ENCODE data around the gene OLFM3.

Gene OLFM3

DNA sequence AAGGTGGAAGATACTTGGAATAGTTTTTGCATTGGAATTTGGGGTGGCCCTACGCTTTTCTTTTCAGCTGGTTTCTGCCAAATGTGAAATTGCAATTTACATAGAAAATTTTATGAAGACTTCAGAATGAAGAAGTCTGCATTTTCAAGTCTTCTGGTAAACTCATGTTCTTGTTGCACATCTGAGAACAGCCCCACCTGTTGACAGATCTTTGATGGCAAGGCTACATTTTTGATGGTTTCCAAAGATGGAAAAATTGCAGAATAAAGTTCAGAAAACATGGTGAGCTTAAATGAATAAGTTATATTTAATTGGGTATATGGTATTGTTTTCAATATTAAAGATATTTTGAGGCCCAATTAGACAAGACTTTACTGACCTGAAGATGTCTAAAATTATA, 25.4 kb downstream of the OLFM3 start:
- DNase-seq (ENCODE audit: insufficient read length, low spot score) (no peak), FAIRE-seq (no peak)
- TF ChIP-seq, protein P1, sequence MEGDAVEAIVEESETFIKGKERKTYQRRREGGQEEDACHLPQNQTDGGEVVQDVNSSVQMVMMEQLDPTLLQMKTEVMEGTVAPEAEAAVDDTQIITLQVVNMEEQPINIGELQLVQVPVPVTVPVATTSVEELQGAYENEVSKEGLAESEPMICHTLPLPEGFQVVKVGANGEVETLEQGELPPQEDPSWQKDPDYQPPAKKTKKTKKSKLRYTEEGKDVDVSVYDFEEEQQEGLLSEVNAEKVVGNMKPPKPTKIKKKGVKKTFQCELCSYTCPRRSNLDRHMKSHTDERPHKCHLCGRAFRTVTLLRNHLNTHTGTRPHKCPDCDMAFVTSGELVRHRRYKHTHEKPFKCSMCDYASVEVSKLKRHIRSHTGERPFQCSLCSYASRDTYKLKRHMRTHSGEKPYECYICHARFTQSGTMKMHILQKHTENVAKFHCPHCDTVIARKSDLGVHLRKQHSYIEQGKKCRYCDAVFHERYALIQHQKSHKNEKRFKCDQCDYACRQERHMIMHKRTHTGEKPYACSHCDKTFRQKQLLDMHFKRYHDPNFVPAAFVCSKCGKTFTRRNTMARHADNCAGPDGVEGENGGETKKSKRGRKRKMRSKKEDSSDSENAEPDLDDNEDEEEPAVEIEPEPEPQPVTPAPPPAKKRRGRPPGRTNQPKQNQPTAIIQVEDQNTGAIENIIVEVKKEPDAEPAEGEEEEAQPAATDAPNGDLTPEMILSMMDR (IDR thresholded peaks at IDR 0.05; ENCODE audit: insufficient read depth, missing control alignments) = no peak

GRCh38 chr1:101967871-101968270, 28.9 kb downstream of the OLFM3 start:
- FAIRE-seq (no peak), DNase-seq (ENCODE audit: insufficient read length, low spot score) (no peak)
- TF ChIP-seq, protein P1 (IDR thresholded peaks at IDR 0.05; ENCODE audit: insufficient read depth, missing control alignments) = no peak

- no peak for FAIRE-seq
- DNase-seq (ENCODE audit: insufficient read length, low spot score) = no peak
- TF ChIP-seq, protein P1 (IDR thresholded peaks at IDR 0.05; ENCODE audit: insufficient read depth, missing control alignments) = no peak
These were observed 31.4 kb downstream of the OLFM3 start for GRCh38 chr1:101965341-101965740.

DNA sequence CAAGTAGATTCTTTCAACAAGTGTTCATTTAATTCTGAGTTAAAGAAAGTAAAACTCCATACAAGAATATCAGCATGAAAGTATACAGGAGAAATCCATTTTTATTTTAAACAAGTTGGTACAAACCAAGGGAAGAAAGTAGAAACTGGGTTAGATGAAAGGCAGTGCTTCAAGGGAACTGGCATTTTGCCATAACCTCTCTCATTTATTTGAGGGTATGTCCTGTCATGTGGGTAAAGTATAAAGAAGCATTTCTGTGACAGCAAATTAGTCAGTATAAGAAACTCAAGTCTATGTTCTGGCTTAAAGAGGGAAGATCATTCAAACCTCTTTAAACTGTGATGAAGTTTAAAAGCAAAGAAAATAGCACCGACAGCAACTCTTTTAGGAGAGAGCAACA, 32.0 kb downstream of the OLFM3 start:
- TF ChIP-seq, protein P1 (IDR thresholded peaks at IDR 0.05; ENCODE audit: insufficient read depth, missing control alignments) = no peak
- no peak for FAIRE-seq
- DNase-seq (ENCODE audit: insufficient read length, low spot score) = no peak

DNA sequence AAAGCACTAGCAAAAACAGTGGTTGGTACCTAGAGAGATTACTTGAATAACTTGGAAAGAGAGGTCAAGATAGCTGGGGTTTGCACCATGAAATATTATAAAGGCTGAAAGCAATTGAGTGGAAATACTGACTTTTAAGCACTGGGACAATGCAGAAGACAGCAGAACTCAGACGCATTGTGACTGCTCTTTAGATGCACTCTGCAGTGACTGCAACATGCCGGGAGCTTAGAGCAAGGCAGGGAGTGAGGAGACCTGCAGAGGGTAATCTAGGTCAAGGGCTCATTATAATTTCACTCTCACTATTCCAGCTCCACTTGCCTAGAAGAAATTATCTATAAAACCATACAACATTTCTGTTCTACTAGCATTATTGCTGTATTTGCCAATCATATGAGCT, 36.6 kb downstream of the OLFM3 start:
- DNase-seq (ENCODE audit: insufficient read length, low spot score) (no peak), FAIRE-seq (no peak)
- TF ChIP-seq, protein P1 (IDR thresholded peaks at IDR 0.05; ENCODE audit: insufficient read depth, missing control alignments) = no peak

DNA sequence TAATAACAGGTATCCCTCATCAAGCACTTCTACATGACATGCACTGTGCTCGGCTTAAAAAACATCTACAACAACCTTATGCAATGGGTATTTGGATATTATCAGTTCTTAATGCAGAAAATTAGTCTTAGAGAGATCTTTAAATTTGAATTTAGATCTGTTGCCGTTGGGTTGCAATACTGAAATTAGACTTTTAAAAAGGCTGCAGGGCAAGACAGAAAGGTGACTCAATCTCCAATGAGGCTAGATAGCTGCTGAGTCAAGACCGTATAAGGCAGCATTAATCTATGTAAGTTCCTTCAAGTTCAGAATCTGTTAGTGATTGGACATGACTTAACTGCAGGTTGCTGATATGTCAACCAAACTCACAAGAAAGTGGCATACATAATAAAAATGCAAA, 37.3 kb downstream of the OLFM3 start:
- FAIRE-seq (no peak), DNase-seq (ENCODE audit: insufficient read length, low spot score) (no peak)
- TF ChIP-seq, protein P1 (IDR thresholded peaks at IDR 0.05; ENCODE audit: insufficient read depth, missing control alignments) = no peak

DNA sequence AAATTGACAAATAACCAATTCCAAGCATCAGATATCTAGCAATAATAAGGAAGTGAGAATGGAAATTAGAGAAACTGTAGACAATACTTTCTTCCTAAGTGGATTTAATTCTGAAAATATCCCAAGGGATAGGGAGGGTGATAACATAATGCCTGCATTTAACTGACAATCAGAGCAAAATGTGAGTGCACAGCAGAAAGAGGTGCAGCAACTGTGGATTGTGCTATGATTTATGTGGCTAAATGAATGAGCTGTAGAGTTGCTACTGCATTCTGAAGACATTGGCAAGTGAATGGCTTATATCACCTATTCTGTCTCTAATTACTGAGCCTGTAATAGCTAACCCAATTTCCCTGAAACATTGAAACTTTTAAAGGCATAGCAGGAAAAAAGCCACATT, 39.0 kb downstream of the OLFM3 start:
- DNase-seq (ENCODE audit: insufficient read length, low spot score) = no peak
- no peak for FAIRE-seq
- TF ChIP-seq, protein P1 (IDR thresholded peaks at IDR 0.05; ENCODE audit: insufficient read depth, missing control alignments) = no peak
